Gastrocnemius medialis (tissue), 4 donors: ENCODE data around the gene CHTOP.
"Not testable (repeated sequence)": the region's sequence is repeated elsewhere in the genome, so short reads cannot be mapped to it uniquely, and the experiment has no call there.

ENCODE experiments used
- CTCF ChIP-seq, 5 experiments: fragments of 450-650 bp in 3 of 5; fragments of 200-600 bp in 2 of 5; sonication (generic) in 2 of 5; IDR thresholded peaks in 4 of 5; conservative IDR thresholded peaks in 1 of 5; 1 replicate in 4 of 5; 2 replicates in 1 of 5; pipeline ENCODE4 v1.5.1; 2016 to 2019; ENCODE audit warnings: antibody characterized with exemption in 5 of 5, mild to moderate bottlenecking in 3 of 5, moderate library complexity in 3 of 5
- POLR2A ChIP-seq, 2 donors: fragments of 450-650 bp; IDR thresholded peaks; one replicate each; pipeline ENCODE4 v1.6.1; 2017; ENCODE audit warnings: antibody characterized with exemption in 2 of 2, mild to moderate bottlenecking in 2 of 2, moderate library complexity in 2 of 2

DNA sequence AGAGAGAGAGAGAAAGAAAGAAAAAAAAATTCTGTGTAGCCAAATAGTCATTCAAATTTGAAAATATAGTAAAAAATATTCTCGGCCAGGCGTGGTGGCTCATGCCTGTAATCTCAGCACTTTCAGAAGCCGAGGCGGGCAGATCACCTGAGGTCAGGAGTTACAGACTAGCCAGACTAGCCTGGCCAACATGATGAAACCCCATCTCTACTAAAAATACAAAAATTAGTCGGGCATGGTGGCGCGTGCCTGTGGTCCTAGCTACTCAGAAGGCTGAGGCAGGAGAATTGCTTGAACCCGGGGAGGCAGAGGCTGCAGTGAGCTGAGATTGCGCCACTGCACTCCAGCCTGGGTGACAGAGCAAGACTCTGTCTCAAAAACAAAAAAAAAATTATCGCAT lies 45.8 kb upstream of the CHTOP start:
- not testable (repeated sequence) for TF ChIP-seq CTCF (IDR thresholded peaks at IDR 0.05 in 4 of 5, conservative IDR thresholded peaks at IDR 0.05 in 1 of 5); POLR2A (IDR thresholded peaks at IDR 0.05)
